K562 (cell line): ENCODE measurements around the gene SCAF11. TPM values are rescaled to one million over a fixed set of nuclear protein-coding genes. Genes with fewer than 3 reads are reported as not detected.

Experiments used
- DMBX1 ChIP-seq: fragments of 250-450 bp; sonication (Bioruptor Pico); IDR thresholded peaks from 2 replicates; pipeline ENCODE4 v1.8.0; 2022; ENCODE audit warnings: inconsistent platforms, mild to moderate bottlenecking, moderate library complexity, borderline replicate concordance
- HDAC8 ChIP-seq: fragments of 450-650 bp; IDR thresholded peaks from 2 replicates; pipeline ENCODE4 v1.6.1; 2016; ENCODE audit warnings: mild to moderate bottlenecking, missing genetic modification characterization, moderate library complexity, missing compliant biosample characterization
- ZNF764 ChIP-seq: fragments of 250-450 bp; sonication (Bioruptor Pico); IDR thresholded peaks from 2 replicates; pipeline ENCODE4 v1.4.0; 2020; ENCODE audit warnings: low read depth, mild to moderate bottlenecking, moderate library complexity
- polyA plus RNA-seq, 8 experiments: library from polyadenylated mRNA; depleted of rRNA in 4 of 8; stranded (reverse) in 5 of 8; unstranded in 3 of 8; fragments of >200 nt; fragmentation: Nextera tagmentation in 2 of 8; fragmentation: Illumina TruSeq in 1 of 8; extraction: Ambion mirVana in 2 of 8; extraction: Trizol in 1 of 8; gene quantifications; 2 replicates each; pipeline versions ENCODE4 v1.2.1 to v1.2.3, GENCODE V29; 2011 to 2014; ENCODE audit warnings: inconsistent platforms in 1 of 8, missing spikeins in 1 of 8
- total RNA-seq, 7 experiments: library from RNA; depleted of rRNA in 6 of 7; stranded (reverse); fragments of >200 nt in 6 of 7; fragmentation: Illumina TruSeq in 2 of 7; extraction: Trizol in 2 of 7; gene quantifications; 2 replicates each; pipeline versions ENCODE4 v1.2.1 to v1.2.3, GENCODE V29; 2011 to 2021; ENCODE audit warnings: low replicate concordance in 1 of 7
- TF ChIP-seq, protein P1 (sequence below), 2 experiments: fragments of 450-650 bp; formaldehyde crosslinking in 1 of 2; IDR thresholded peaks; 2 replicates each; pipeline versions ENCODE4 v1.4.0 to v1.6.1; 2014 to 2020; ENCODE audit warnings: mild to moderate bottlenecking in 2 of 2, borderline replicate concordance in 1 of 2, low read depth in 1 of 2
- TF ChIP-seq, protein P2 (sequence below): fragments of 250-450 bp; sonication (Bioruptor Pico); IDR thresholded peaks from 2 replicates; pipeline ENCODE4 v1.5.0; 2020; ENCODE audit warnings: mild to moderate bottlenecking
- TF ChIP-seq, protein P3 (sequence below), 3 experiments: fragments of 200-800 bp in 1 of 3; sonication (Bioruptor generic) in 1 of 3; sonication (generic) in 1 of 3; formaldehyde crosslinking in 1 of 3; IDR thresholded peaks; 2 replicates each; pipeline versions ENCODE4 v1.6.1 to v1.8.0; 2016 to 2022; ENCODE audit warnings: mild to moderate bottlenecking in 2 of 3, missing compliant biosample characterization in 2 of 3, missing genetic modification characterization in 2 of 3, missing genetic modification reagents in 1 of 3
- TF ChIP-seq, protein P4 (sequence below): fragments of 200-800 bp; sonication (Bioruptor generic); IDR thresholded peaks from 2 replicates; pipeline ENCODE4 v1.6.1; 2016; ENCODE audit warnings: missing genetic modification characterization, missing compliant biosample characterization

SCAF11 gene
- total and polyA plus RNA-seq, 9 of the 15 experiments (the other 6 are each of a cell fraction or from before 2014, with no cell fraction given), result 30.4 to 119 (median 80.0) TPM

DNA sequence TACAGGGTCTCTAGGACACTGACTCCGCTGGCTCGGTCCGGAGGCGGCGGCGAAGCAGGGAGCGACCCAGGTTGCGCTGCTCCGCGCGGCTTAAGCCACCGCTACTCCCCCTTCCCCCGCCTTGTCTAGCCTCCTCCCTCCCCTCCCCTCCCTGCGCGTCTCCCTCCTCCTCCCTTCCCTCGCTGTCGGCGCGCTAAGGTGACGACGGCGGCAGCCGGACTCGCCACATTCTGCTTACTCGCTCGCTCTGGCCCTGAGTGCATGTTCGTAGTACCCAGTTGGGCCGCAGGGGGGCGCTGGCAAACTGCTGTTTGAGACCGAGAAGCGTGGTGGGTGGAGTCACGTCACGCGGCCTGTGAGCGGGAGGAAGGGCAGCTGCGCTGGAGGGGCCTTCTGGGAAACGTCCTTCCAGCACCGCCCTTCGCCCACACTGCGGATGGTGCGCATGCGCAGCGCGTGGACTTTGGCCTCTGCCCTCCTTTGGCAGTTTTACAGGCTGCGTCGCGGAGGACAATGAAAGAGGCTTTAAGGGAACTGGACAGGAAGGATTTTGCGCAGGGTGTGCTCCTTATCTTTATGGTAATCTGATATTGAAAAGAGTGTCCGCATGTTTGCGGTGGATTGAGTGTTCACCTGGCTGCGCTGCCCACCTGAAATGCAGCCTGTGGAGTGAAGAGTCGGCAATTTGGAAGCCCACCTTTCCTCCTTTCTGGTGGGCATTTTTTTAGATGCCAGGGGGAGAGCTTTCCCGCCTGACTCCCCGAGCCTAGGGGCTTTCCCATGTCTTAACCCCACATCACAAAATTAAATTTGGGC lies at the start of gene SCAF11 (continued):
- TF ChIP-seq, protein P1, sequence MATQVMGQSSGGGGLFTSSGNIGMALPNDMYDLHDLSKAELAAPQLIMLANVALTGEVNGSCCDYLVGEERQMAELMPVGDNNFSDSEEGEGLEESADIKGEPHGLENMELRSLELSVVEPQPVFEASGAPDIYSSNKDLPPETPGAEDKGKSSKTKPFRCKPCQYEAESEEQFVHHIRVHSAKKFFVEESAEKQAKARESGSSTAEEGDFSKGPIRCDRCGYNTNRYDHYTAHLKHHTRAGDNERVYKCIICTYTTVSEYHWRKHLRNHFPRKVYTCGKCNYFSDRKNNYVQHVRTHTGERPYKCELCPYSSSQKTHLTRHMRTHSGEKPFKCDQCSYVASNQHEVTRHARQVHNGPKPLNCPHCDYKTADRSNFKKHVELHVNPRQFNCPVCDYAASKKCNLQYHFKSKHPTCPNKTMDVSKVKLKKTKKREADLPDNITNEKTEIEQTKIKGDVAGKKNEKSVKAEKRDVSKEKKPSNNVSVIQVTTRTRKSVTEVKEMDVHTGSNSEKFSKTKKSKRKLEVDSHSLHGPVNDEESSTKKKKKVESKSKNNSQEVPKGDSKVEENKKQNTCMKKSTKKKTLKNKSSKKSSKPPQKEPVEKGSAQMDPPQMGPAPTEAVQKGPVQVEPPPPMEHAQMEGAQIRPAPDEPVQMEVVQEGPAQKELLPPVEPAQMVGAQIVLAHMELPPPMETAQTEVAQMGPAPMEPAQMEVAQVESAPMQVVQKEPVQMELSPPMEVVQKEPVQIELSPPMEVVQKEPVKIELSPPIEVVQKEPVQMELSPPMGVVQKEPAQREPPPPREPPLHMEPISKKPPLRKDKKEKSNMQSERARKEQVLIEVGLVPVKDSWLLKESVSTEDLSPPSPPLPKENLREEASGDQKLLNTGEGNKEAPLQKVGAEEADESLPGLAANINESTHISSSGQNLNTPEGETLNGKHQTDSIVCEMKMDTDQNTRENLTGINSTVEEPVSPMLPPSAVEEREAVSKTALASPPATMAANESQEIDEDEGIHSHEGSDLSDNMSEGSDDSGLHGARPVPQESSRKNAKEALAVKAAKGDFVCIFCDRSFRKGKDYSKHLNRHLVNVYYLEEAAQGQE (IDR thresholded peaks at IDR 0.05; ENCODE audit: borderline replicate concordance), result peak; percentile 71
- TF ChIP-seq, protein P1 (CRISPR knock-in tag; IDR thresholded peaks at IDR 0.05; ENCODE audit: low read depth), result 0 out of 2 replicates have a peak, but pooled peaks have one; percentile 20
- TF ChIP-seq ZNF764 (CRISPR knock-in tag), result no peak
- TF ChIP-seq, protein P2, sequence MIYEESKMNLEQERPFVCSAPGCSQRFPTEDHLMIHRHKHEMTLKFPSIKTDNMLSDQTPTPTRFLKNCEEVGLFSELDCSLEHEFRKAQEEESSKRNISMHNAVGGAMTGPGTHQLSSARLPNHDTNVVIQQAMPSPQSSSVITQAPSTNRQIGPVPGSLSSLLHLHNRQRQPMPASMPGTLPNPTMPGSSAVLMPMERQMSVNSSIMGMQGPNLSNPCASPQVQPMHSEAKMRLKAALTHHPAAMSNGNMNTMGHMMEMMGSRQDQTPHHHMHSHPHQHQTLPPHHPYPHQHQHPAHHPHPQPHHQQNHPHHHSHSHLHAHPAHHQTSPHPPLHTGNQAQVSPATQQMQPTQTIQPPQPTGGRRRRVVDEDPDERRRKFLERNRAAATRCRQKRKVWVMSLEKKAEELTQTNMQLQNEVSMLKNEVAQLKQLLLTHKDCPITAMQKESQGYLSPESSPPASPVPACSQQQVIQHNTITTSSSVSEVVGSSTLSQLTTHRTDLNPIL (CRISPR knock-in tag), result no peak
- TF ChIP-seq HDAC8 (tag), result no peak
- TF ChIP-seq DMBX1 (CRISPR knock-in tag), result no peak
- TF ChIP-seq, protein P3, sequence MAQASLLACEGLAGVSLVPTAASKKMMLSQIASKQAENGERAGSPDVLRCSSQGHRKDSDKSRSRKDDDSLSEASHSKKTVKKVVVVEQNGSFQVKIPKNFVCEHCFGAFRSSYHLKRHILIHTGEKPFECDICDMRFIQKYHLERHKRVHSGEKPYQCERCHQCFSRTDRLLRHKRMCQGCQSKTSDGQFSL (CRISPR knock-in tag; IDR thresholded peaks at IDR 0.05), result peak; percentile 33; the same call in 1 of the 2 replicates
- TF ChIP-seq, protein P3 (tag; IDR thresholded peaks at IDR 0.05), result no peak
- TF ChIP-seq, protein P4, sequence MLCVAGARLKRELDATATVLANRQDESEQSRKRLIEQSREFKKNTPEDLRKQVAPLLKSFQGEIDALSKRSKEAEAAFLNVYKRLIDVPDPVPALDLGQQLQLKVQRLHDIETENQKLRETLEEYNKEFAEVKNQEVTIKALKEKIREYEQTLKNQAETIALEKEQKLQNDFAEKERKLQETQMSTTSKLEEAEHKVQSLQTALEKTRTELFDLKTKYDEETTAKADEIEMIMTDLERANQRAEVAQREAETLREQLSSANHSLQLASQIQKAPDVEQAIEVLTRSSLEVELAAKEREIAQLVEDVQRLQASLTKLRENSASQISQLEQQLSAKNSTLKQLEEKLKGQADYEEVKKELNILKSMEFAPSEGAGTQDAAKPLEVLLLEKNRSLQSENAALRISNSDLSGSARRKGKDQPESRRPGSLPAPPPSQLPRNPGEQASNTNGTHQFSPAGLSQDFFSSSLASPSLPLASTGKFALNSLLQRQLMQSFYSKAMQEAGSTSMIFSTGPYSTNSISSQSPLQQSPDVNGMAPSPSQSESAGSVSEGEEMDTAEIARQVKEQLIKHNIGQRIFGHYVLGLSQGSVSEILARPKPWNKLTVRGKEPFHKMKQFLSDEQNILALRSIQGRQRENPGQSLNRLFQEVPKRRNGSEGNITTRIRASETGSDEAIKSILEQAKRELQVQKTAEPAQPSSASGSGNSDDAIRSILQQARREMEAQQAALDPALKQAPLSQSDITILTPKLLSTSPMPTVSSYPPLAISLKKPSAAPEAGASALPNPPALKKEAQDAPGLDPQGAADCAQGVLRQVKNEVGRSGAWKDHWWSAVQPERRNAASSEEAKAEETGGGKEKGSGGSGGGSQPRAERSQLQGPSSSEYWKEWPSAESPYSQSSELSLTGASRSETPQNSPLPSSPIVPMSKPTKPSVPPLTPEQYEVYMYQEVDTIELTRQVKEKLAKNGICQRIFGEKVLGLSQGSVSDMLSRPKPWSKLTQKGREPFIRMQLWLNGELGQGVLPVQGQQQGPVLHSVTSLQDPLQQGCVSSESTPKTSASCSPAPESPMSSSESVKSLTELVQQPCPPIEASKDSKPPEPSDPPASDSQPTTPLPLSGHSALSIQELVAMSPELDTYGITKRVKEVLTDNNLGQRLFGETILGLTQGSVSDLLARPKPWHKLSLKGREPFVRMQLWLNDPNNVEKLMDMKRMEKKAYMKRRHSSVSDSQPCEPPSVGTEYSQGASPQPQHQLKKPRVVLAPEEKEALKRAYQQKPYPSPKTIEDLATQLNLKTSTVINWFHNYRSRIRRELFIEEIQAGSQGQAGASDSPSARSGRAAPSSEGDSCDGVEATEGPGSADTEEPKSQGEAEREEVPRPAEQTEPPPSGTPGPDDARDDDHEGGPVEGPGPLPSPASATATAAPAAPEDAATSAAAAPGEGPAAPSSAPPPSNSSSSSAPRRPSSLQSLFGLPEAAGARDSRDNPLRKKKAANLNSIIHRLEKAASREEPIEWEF (CRISPR knock-in tag), result no peak
